DMS53 treated with DMSO at 0.1 percent for 48 hours (cell line): ENCODE measurements around the gene HDX.
"Not testable (repeated sequence)": the region's sequence is repeated elsewhere in the genome, so short reads cannot be mapped to it uniquely, and the experiment has no call there.

ENCODE experiments used
- DNase-seq: peaks from one replicate; lab custom pipeline; 2025; ENCODE audit not compliant: unreplicated experiment; lab: John Stamatoyannopoulos, UW

The HDX gene, protein sequence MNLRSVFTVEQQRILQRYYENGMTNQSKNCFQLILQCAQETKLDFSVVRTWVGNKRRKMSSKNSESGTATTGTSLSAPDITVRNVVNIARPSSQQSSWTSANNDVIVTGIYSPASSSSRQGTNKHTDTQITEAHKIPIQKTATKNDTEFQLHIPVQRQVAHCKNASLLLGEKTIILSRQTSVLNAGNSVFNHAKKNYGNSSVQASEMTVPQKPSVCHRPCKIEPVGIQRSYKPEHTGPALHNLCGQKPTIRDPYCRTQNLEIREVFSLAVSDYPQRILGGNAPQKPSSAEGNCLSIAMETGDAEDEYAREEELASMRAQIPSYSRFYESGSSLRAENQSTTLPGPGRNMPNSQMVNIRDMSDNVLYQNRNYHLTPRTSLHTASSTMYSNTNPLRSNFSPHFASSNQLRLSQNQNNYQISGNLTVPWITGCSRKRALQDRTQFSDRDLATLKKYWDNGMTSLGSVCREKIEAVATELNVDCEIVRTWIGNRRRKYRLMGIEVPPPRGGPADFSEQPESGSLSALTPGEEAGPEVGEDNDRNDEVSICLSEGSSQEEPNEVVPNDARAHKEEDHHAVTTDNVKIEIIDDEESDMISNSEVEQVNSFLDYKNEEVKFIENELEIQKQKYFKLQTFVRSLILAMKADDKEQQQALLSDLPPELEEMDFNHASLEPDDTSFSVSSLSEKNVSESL

DNA sequence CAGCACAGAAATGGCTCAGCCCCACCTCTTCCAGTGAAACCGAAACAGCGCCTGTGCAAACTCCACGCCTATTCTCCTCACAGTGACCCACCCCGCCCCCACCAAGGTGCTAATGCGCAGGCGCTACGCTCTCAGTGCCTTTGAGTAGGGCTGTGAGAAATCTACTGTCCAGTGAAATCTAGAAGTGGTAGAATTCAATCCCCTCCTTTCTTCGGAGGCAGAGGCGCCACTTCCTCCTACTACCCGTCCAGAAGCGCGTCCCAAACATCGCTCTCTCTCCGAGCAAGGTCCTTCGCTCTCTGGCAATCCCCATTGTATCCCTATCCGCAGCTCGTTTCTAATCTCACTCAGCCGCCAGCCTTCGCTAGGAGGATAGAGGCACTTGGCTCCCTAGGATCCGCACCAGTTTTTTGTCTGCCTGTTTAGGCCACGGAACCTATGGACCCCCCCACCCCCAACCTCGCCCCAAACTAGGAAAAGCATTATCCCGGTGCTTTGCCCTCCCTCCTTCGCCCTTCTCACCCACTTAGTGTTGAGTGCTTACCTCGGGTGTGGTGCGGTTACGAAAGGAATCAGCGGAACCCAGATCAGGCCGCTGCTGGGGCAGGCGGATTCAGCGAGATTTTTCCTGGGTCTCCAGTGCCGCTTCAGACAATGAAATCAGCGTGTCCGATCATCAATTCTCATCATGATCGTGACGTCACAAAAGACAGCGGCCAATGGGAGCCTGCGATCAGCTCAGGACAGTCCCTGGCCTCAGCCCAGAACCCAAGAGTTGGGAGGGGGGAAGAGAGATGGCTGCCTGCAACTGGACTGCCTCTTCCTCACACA, at the start of gene HDX:
TSS of gene HDX (minus strand) at position 656 of the 831 bp plus-strand sequence. CDS start 27,056 bp downstream, outside the sequence.
- DNase-seq = peak; percentile 78

DNA sequence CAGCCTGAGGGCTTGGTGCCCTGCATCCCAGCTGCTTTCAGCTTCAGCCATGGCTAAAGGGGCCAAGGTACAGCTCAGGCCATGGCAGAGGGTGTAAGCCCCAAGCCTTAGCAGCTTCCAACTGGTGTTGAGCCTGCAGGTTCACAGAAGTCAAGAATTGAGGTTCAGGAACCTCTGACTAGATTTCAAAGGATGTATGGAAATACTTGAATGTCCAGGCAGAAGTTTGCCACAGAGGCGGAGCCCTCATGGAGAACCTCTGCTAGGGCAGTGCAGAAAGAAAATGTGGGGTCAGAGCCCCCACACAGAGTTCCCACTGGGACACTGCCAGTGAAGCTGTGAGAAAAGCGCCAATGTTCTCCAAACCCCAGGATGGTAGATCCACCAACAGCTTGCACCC, 39.1 kb upstream of the HDX start:
- not testable (repeated sequence) for DNase-seq

DNA sequence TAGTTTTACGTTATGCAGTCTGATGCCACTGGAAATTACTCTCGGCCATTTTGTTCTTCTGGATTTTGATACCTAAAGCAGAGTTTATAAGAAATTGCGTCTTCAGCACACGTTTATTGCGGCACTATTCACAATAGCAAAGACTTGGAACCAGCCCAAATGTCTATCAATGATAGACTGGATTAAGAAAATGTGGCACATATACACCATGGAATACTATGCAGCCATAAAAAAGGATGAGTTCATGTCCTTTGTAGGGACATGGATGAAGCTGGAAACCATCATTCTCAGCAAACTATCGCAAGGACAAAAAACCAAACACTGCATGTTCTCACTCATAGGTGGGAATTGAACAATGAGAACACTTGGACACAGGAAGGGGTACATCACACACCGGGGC, 35.4 kb upstream of the HDX start:
- not testable (repeated sequence) for DNase-seq

DNA sequence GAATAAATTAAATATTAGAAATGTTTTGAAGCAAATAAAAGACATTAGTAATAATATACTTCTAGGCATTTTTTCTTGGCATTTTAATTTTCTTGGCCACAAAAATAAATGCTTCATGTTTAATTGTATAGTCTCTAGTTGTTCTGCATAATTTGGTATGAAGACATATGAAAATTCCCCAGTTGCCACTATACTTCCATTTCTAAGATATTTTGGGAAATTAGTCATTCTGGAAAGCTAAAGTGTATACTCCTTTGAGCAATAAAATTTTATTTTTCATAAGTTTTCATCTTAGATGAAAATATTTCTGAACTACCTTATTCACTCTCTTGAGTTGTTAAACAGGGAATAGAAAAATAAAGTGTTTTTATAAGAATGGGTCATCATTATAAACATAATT, 13.8 kb downstream of the HDX start:
- no peak for DNase-seq

DNA sequence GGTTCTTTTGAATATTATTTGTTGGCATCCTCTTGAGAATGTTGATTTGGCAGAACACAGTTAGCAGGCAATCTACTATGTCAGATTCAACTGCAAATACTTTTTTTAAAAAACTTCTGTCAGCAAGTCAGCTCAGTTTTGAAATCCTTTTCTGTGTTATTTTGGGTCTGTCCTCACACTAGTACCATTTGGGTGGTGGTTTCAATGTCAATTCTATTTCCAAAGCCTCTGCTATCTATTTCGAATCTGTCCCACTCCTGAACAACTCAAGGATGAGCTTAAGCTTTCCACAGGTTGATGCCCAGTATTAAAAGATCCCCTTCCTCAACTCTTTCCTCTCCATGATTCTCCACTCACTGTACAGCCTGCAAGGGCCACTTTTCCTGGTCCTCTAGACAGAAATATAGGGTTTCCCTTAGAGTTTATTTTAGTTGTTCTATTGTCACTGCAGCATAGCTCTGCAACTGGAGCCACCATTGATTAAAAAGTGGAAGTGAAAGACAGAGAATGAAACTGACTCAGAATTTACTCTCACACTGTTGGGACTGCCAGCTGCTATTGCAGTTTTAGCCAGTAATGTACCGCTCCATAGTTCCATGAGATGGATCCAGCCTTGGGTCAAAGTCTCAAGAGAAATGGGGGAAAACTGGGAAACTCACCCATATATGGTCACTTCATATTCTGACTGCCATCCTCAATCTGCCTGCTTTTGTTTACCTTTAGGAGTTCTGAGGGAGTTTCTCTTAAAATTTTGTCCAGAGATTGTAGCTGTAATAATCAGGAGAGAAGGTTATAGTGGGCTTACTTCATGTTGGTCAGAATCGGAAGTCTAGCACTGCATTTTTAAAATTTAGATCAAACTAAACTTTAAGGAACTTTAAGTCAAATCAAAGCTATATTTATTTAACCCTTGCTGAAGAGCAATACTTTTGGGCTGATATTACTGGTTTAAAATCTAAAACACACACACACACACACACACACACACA, 14.6 kb downstream of the HDX start:
- no peak for DNase-seq

DNA sequence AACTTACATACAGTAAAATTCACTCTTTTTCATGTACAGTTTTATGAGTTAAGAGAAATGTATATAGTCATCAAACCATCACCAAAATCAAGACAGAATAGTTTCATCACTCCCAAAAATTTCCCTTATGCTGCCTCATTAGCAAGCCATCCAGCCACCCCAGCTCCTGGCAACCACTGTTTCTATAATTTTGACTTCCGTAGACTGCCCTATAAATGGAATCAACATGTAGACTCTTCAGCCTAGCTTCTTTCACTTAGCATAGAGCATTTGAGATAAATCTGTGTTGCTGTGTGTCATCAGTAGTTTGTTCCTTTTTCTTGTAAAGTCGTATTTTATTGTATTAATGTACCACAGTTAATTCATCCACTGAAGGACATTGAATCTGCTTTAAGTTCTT, 23.2 kb downstream of the HDX start:
- no peak for DNase-seq

DNA sequence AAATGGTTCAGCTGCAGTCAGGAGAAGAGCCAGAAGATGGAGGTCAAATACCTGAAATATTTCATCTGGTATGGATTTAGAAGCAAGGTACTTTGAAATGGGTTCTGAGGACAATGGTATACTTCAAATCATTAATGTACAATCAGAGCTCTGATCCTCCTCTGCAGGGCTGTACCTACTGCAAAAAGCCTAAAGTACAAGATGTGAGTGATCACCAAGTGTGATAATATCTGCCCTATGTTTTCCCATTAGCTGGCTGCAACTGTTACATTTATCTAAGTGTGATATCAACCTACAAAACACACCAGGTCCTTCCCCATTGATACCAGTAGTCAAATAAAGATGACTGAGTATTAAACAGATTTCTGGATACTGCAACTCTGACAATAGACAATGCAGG, 25.1 kb downstream of the HDX start:
- no peak for DNase-seq

DNA sequence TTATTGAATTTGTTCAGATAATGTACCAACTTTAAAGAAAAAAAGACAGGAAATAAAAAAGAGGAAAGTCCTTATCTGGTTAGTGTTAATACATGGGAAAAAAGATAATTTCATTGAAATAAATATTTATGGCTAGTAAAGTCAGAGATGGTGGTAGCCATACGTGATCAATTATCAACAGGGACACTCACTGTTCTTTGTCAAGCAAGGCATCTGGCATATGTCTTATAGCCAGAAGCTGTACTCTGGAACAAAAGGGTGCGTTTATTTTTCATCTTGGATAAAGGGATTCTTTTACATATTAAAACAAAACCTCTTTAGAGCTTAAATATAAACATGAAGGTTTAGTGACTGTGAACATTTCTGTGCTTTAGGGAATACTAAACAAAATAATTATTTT, 26.7 kb downstream of the HDX start:
- DNase-seq = no peak

DNA sequence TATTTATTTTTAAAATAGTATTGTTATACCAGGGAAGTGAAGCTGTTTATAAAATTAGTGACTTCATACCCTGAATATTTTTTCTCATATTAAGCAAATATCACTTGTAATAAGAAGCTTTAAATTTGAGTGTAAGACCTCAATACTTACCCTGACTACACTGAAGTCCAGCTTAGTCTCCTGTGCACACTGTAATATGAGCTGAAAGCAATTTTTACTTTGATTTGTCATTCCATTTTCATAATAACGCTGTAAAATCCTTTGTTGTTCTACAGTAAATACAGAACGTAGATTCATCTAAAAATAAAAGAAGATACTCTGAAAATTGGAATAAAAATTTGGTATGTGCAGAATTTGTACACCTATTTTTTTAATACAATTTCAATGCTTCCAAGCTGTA, 27.2 kb downstream of the HDX start:
- no peak for DNase-seq

DNA sequence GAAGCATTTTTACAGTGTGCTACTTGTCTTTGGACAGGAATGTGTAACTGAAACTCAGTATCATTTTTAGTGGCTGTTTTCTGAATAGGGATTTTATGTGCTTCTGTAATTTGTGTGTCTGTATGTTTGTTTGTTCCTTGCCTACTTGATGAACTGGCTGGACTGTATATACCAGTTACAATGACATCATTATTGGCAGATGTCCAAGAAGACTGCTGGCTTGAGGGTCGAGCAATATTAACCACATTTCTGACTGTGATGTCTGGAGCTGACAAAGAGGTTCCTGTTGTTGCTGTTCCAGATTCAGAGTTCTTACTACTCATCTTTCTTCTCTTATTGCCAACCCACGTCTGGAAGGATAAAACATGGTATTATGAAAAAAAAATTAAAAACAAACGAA, 33.0 kb downstream of the HDX start:
- DNase-seq = peak; percentile 1

DNA sequence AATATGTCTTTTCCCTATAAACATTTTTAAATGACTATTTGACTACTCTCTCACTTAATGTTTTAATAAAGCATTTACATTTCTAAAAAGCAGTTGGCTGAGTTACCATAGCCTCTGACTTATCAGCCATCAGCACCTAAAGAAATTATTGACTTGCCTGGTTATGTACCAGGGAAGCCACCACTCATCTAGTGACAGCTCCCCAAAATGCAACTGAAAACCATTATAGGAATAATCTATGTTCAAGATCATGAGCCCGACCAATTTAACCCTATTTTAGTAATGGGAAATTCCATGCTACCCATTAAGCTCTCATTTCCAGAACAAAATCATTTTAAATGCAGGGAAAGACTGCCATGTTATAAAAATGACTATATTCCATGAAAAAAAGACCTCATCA, 34.4 kb downstream of the HDX start:
- no peak for DNase-seq

DNA sequence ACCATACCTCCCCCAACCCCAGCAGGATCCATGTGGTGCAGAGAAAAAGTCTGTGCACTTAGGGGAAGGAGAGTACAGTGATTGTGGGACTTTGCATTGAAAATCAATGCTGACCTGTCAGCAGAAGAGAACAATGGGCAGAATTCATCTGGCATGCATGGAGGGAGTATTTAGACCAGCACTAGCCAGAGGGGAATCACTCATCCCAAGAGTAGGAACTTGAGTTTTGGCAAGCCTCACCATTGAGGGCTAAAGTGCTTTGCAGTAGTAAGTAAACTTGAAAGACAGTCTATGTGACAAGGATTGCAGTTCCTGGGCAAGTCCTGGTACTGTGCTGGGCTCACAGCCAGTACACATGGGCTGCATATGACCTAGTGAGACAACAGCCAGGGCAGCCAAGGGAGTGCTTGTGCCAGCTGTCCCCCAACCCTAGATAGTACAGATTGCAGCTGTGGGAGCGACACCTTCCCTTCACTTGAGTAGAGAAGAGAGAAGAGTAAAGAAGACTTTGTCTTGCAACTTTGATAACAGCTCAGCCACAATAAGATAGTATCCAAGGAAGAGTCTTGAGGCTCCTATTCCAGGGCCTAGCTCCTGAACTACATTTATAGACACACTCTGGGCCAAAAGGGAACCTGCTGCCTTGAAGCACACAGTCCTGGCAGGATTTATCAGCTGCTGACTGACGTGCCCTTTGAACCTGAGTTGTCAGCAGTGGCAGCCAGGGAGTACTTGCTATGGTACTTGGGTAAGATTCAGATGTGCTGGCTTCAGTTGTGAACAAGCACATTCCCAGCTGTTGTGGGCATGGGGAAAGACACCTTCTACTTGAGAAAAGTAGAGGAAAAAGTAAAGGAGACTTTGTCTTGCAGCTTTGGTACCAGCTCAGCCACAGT, 48.7 kb downstream of the HDX start:
- DNase-seq = no peak

DNA sequence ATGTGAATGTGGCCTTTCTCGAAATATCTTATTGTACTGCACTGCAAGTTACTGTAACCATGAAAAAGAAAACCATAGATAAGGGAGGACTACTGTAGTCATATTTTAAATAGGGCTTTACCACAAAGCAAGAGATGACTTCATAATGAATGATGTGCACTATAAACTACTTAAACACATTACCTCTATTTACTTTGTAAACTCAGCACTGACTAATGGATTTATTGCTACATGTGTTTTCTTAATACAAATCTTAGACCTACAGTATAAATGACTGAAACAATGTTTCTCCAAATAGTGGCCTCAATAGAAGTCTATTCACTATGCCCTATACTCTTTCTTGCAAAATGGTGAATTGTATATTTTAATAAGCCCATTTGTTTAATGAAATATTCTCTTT, 61.1 kb downstream of the HDX start:
- no peak for DNase-seq

DNA sequence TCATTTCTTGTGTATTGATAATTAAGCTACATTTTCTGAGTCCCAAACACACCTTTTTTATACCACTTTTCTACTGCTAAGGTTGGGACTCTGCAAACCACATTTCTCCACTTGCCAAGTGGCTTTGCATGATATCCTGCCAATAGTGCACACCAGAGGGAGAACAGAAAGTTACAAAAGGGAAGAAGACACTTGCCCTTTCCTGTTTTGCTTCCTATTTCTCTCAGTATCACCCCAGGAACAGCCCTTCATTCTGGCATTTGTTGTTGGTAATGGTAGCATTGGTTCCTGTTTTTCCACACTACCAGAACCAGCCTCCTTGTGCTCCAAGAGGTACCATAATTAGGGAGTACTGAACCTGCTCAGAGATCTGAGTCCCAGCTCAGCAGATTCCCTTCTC, 87.1 kb downstream of the HDX start:
- no peak for DNase-seq

DNA sequence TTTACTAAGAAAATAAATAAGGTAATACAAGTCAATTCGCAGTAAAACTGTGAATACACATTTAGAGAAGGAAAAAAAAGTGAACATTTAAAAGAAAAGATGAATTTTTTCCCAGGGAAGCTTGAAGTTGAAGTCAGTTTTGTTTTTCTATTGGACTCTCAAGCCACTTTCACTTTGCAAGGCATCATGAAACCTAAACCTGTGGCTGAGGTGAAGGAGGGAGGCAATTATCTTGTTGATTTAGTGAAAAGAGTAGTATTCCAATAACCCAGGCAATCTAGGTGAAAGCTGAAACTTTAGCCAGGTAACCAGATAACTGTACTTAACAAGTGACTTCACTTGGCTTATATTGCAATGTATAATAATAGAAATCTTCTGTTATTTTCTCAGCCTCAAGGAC, 138.6 kb downstream of the HDX start:
- peak; percentile 27 for DNase-seq

DNA sequence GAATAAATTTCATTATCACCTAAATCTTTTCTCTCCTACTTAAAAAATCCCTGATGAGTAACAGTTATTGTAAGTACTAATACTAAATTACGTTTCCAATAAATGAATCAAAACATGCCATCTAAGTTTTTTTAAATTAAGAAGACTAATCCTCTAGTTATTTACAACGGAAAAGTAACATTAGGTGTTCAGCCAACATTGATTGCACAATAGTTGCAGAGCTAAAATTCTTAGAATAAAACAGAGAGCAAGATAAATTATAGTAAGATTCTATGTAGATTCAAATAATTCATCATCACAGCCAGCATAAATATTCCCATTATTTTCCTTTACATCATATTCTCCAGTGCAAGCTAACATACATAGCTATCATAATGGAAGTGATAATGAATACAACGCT, 139.2 kb downstream of the HDX start:
- DNase-seq = no peak

DNA sequence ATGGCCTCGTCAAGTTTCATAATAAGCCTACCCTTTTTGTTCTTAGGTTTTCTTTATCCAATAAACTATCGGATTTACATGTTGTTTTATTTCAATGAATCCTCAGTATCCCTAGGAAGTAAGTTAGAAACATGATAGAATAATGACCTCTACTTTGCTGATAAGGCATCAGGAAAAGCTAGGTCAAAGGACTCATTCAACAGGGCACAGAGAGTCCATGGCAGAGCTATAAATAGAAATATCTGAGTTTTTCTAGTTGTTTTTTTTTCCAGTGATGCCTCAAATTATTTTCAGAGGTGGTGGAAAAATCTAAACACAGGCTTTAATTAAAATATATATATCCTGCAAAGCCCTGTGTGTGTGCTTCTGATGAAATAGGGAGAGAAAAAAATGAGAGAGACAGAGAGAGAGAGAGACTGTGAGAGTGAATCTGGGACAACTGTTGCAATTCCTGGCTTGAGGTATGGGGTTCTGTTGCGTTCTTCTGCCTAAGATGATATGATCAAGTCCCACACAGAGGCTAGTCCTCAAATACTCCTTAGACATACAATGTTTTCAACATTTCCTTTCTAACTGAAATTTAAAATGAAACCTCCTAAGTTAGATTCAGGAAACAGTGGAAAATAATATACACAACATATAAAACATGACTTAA, 139.9 kb downstream of the HDX start:
- DNase-seq = no peak

DNA sequence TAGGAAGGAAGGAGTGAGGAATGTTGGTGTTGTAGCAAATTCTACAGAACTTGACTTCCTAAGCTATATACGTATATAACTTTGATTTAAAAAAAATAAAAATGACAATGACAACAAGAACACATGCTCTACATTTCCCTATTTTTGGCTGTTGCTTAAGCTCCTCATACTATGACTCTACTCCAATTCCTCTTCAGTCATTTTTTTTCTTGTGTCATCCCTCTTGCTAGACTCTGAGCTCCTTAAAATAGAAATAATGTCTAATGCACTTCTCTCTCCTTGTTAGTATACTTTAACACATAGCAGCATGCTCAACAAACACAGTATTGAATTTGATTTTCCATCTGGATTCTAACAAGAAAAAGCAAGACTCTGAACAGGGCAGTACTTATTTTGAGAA, 144.0 kb downstream of the HDX start:
- no peak for DNase-seq

DNA sequence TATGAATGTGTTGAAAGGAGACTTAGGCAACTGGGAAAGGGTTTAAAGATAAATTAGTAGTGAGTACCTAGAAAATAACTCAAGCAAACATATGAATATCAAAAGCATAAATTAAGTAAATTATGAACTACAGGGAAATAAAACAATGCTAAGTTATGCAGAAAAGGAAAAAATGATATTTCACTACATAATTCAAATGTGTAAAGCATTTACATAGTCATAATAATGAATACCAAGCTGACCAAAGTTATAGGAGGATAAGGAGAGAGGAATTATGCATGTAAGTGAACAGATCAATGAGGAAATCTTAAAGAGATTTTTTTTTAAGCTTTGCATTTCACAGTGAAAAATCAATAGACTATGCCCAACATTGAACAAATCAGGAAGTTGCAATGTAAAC, 145.0 kb downstream of the HDX start:
- no peak for DNase-seq
